SK-N-SH treated with all-trans-retinoic acid at 6 μM for 48 hours (cell line): ENCODE data around the gene HP1BP3.

Source experiments
- ATAC-seq: fragments of 200-7000 bp; cut with Tn5 transposase; 3 replicates; pipeline ENCODE4 v1.9.1; 2020; ENCODE audit warnings: mild to moderate bottlenecking, moderate library complexity
- ARNTL ChIP-seq: fragments of 450-650 bp; formaldehyde crosslinking; IDR thresholded peaks from 2 replicates; pipeline ENCODE4 v1.5.0; 2020; ENCODE audit warnings: low read depth, mild to moderate bottlenecking, moderate library complexity, borderline replicate concordance
- BACH2 ChIP-seq: fragments of 250-450 bp; sonication (Bioruptor Pico); IDR thresholded peaks from 2 replicates; pipeline ENCODE4 v1.9.0; 2021; ENCODE audit warnings: mild to moderate bottlenecking, borderline replicate concordance
- CREB5 ChIP-seq: fragments of 250-450 bp; sonication (Bioruptor Pico); IDR thresholded peaks from 2 replicates; pipeline ENCODE4 v1.5.1; 2020; ENCODE audit warnings: low read depth, mild to moderate bottlenecking, moderate library complexity
- CSDC2 ChIP-seq: fragments of 250-450 bp; sonication (Bioruptor Pico); IDR thresholded peaks from 2 replicates; pipeline ENCODE4 v1.5.0; 2020; ENCODE audit warnings: mild to moderate bottlenecking, moderate library complexity
- CSRNP3 ChIP-seq: fragments of 250-450 bp; sonication (Bioruptor Pico); IDR thresholded peaks from 2 replicates; pipeline ENCODE4 v1.5.1; 2021; ENCODE audit warnings: mild to moderate bottlenecking, moderate library complexity
- ESRRG ChIP-seq: fragments of 250-450 bp; sonication (Bioruptor Pico); IDR thresholded peaks from 2 replicates; pipeline ENCODE4 v1.6.1; 2021; ENCODE audit warnings: mild to moderate bottlenecking
- GLIS3 ChIP-seq: fragments of 250-450 bp; sonication (Bioruptor Pico); IDR thresholded peaks from 2 replicates; pipeline ENCODE4 v1.5.0; 2020; ENCODE audit warnings: mild to moderate bottlenecking, moderate library complexity
- ISL1 ChIP-seq: fragments of 250-450 bp; sonication (Bioruptor Pico); IDR thresholded peaks from 2 replicates; pipeline ENCODE4 v2.1.2; 2022; ENCODE audit warnings: mild to moderate bottlenecking, moderate library complexity
- OSR1 ChIP-seq: fragments of 250-450 bp; sonication (Bioruptor Pico); IDR thresholded peaks from 2 replicates; pipeline ENCODE4 v1.8.0; 2022; ENCODE audit warnings: moderate library complexity, mild to moderate bottlenecking, inconsistent platforms
- PATZ1 ChIP-seq: fragments of 250-450 bp; sonication (Bioruptor Pico); IDR thresholded peaks from 2 replicates; pipeline ENCODE4 v1.8.0; 2020; ENCODE audit warnings: mild to moderate bottlenecking, moderate library complexity, borderline replicate concordance
- POU6F1 ChIP-seq: fragments of 250-450 bp; sonication (Bioruptor Pico); IDR thresholded peaks from 2 replicates; pipeline ENCODE4 v1.8.0; 2021; ENCODE audit warnings: low read depth, mild to moderate bottlenecking, moderate library complexity, borderline replicate concordance
- PPARA ChIP-seq: fragments of 250-450 bp; sonication (Bioruptor Pico); IDR thresholded peaks from 2 replicates; pipeline ENCODE4 v1.5.0; 2020; ENCODE audit warnings: mild to moderate bottlenecking, borderline replicate concordance
- RARB ChIP-seq: fragments of 250-450 bp; sonication (Bioruptor Pico); IDR thresholded peaks from 2 replicates; pipeline ENCODE4 v1.8.0; 2021; ENCODE audit warnings: mild to moderate bottlenecking, moderate library complexity
- SNAI2 ChIP-seq: fragments of 250-450 bp; sonication (Bioruptor Pico); IDR thresholded peaks from 2 replicates; pipeline ENCODE4 v1.5.0; 2020; ENCODE audit warnings: mild to moderate bottlenecking, moderate library complexity
- TCF4 ChIP-seq: fragments of 250-450 bp; sonication (Bioruptor Pico); IDR thresholded peaks from 2 replicates; pipeline ENCODE4 v1.8.0; 2021; ENCODE audit warnings: mild to moderate bottlenecking, moderate library complexity, borderline replicate concordance
- TOX ChIP-seq: fragments of 250-450 bp; sonication (Bioruptor Pico); IDR thresholded peaks from 2 replicates; pipeline ENCODE4 v1.8.0; 2021; ENCODE audit warnings: mild to moderate bottlenecking, moderate library complexity, borderline replicate concordance
- TSHZ2 ChIP-seq: fragments of 250-450 bp; sonication (Bioruptor Pico); IDR thresholded peaks from 2 replicates; pipeline ENCODE4 v1.5.0; 2020; ENCODE audit warnings: mild to moderate bottlenecking, moderate library complexity
- ZC3H10 ChIP-seq: fragments of 250-450 bp; sonication (Bioruptor Pico); IDR thresholded peaks from 2 replicates; pipeline ENCODE4 v1.5.1; 2021; ENCODE audit warnings: mild to moderate bottlenecking, moderate library complexity
- ZFP3 ChIP-seq: fragments of 250-450 bp; sonication (Bioruptor Pico); IDR thresholded peaks from 2 replicates; pipeline ENCODE4 v1.5.0; 2020; ENCODE audit warnings: mild to moderate bottlenecking, moderate library complexity
- ZFP30 ChIP-seq: fragments of 450-650 bp; formaldehyde crosslinking; IDR thresholded peaks from 2 replicates; pipeline ENCODE4 v1.5.0; 2022; ENCODE audit warnings: mild to moderate bottlenecking, moderate library complexity
- ZNF565 ChIP-seq: fragments of 450-650 bp; formaldehyde crosslinking; conservative IDR thresholded peaks from 2 replicates; pipeline ENCODE4 v1.5.0; 2020; ENCODE audit warnings: low read depth, mild to moderate bottlenecking, moderate library complexity
- ZNF8 ChIP-seq: fragments of 450-650 bp; formaldehyde crosslinking; IDR thresholded peaks from 2 replicates; pipeline ENCODE4 v1.5.0; 2020; ENCODE audit warnings: mild to moderate bottlenecking, moderate library complexity

Gene HP1BP3

GRCh38 chr1:20751462-20751990 lies 35.6 kb downstream of the HP1BP3 start:
- no peak for TF ChIP-seq OSR1 (CRISPR knock-in tag)
- no peak for TF ChIP-seq ARNTL
- no peak for TF ChIP-seq TSHZ2 (CRISPR knock-in tag)
- no peak for TF ChIP-seq POU6F1 (CRISPR knock-in tag)
- no peak for TF ChIP-seq PPARA (CRISPR knock-in tag)
- TF ChIP-seq TOX (CRISPR knock-in tag) = no peak
- TF ChIP-seq CSDC2 (CRISPR knock-in tag) = no peak
- no peak for TF ChIP-seq ZNF565 (CRISPR knock-in tag)
- no peak for TF ChIP-seq CREB5 (CRISPR knock-in tag)
- no peak for TF ChIP-seq CSRNP3 (CRISPR knock-in tag)
- no peak for TF ChIP-seq GLIS3 (CRISPR knock-in tag)
- TF ChIP-seq ISL1 (CRISPR knock-in tag) = no peak
- TF ChIP-seq SNAI2 = no peak
- no peak for TF ChIP-seq ZNF8 (CRISPR knock-in tag)
- TF ChIP-seq, all 23 proteins: peak for 0
- ATAC-seq = no peak

GRCh38 chr1:20742671-20743070 lies 44.4 kb downstream of the HP1BP3 start:
- TF ChIP-seq GLIS3 (CRISPR knock-in tag) (no peak), OSR1 (CRISPR knock-in tag) (no peak), ESRRG (CRISPR knock-in tag) (no peak), ZC3H10 (CRISPR knock-in tag) (no peak), ZFP3 (CRISPR knock-in tag) (no peak), ZNF565 (CRISPR knock-in tag) (no peak), TSHZ2 (CRISPR knock-in tag) (no peak), PATZ1 (CRISPR knock-in tag) (no peak), CSDC2 (CRISPR knock-in tag) (no peak), TCF4 (CRISPR knock-in tag) (no peak), ZFP30 (CRISPR knock-in tag) (no peak), BACH2 (CRISPR knock-in tag) (no peak), SNAI2 (no peak), CREB5 (CRISPR knock-in tag) (no peak), TOX (CRISPR knock-in tag) (no peak), CSRNP3 (CRISPR knock-in tag) (no peak), RARB (CRISPR knock-in tag) (no peak), ARNTL (no peak), ZNF8 (CRISPR knock-in tag) (no peak)
- ATAC-seq = no peak
